Caki2 (cell line): Measurements from ENCODE around the gene CCER1. TPM values are rescaled to one million over a fixed set of nuclear protein-coding genes. Genes with fewer than 3 reads are reported as not detected.

Source experiments
- DNase-seq: peaks from one replicate; pipeline ENCODE4 v3.0.0-alpha.2; 2015; ENCODE audit warnings: low read depth
- in situ Hi-C: cut with HindIII; loops from 2 replicates; pipeline ENCODE4 v1.10.0; 2016; ENCODE audit warnings: low sequenced_read_pairs, low pct_unique_long_range_greater_than_20kb, mixed read lengths
- total RNA-seq: library from RNA; depleted of rRNA; stranded (reverse); fragments of >200 nt; shearing (Covaris generic); gene quantifications from 2 replicates; pipeline ENCODE4 v1.2.3, GENCODE V29; 2014; ENCODE audit warnings: low replicate concordance

Gene CCER1
- total RNA-seq, 1 experiment from 2014 or later: not detected

- no peak for DNase-seq
- in situ Hi-C loops: no loop called here
These were observed 15.9 kb upstream of the CCER1 start for GRCh38 chr12:90970911-90971310.

DNA sequence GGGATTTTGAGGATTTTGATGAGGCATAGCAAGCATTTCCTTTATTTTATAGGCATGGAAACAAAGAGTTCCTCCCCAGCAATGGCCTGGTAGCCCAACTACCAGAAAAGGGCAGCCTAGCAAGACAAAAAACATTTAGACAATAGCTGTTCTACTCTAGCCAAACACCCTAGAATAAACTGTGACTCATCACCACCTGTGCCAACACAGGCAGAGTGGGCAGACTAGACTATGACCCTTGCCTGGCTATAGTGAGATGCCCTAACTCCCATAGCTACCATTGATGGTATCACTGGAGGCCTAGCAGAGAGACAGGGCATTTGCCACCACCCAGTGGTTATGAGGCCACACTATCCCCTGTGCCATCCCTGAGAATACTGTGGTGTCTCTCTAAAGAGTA is 15.5 kb upstream of the CCER1 start:
- no peak for DNase-seq
- in situ Hi-C loops: no loop called here

DNA sequence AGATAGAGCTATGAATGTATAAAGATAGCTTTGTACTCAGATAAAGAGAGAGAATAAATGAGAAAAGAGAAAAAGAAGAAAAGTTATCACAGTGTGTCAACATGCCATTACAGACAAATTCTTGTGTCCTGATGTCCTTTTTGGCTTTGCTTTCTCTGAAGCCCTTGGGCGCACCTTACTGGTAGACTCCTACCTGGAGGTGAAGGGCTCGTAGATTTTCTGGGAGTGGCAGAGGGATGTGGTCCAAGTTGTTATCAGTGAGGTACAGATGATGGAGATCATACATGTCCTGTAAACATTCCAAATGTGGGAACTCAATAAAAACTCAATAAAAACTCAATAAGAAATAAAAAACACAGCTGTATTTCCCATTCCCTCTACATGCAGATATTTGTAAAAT is 14.9 kb upstream of the CCER1 start:
- no peak for DNase-seq
- in situ Hi-C loops: no loop called here

DNA sequence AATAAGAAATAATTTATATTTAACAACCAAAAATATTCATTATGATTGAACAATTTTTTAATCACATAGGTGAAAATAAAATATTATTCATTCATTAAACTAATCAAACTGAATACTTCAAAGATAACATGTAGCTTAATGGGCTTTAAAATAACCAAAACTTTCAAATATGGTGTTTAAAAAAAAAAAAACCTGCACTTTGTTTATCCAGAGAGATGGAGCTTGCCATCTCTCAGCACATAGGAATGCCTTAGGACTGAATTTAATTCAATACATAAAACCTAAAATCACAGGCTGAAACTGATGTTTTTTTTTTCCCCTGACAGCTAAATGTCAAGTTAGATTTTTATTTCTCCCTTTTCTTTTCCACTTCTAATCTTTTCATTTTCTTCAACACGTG is 14.4 kb upstream of the CCER1 start:
- in situ Hi-C loops: no loop called here
- DNase-seq: no peak

- in situ Hi-C loops: no loop called here
- no peak for DNase-seq
These were observed 10.2 kb upstream of the CCER1 start for GRCh38 chr12:90965204-90965603.

- DNase-seq: no peak
- in situ Hi-C loops: no loop called here
These were observed 9.6 kb upstream of the CCER1 start for GRCh38 chr12:90964616-90965015.

DNA sequence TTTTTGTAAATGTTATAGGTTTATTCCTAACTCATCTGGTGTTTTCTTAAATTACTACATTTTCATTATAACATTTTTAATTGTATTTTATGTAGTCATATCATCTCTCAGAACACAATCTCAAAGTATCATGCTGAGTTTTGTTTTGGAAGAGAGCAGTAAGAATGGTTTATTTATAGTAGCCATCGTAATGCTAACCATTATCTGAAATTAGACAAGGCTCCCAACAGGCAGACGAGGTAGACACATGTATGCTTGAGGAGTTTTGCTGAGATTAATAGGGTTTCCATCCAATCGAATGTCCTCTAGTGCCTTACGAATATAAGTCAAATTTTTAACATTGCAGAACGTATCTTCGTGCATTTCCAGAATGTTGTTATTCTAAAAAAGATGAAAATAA is 9.0 kb upstream of the CCER1 start:
- in situ Hi-C loops: no loop called here
- DNase-seq: no peak

DNA sequence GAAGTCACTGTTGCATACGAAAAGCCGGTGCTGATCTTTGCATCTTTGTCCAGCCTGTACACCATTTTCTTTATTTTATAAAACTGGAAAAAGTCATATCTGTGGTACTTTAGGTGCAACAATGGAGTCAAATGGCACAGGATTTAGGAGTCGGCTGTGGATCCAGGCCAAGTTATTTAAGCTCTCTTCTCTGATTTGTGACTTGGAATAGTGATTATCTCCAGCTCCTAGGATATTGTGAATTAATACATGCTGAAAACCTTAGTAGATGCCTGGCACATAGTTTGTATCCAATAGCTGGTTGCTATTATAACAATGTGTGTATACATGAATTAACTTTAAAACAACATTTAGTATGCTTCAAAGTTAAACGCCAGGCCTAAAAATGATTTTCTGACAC is 6.2 kb upstream of the CCER1 start:
- in situ Hi-C loops: no loop called here
- DNase-seq: no peak

GRCh38 chr12:90959538-90960139 is 4.7 kb upstream of the CCER1 start:
- DNase-seq: no peak
- in situ Hi-C loops: no loop called here

- in situ Hi-C loops: no loop called here
- DNase-seq: no peak
These were observed 4.1 kb upstream of the CCER1 start for GRCh38 chr12:90959032-90959431.

- in situ Hi-C loops: no loop called here
- no peak for DNase-seq
These were observed 3.4 kb upstream of the CCER1 start for GRCh38 chr12:90958347-90958746.

DNA sequence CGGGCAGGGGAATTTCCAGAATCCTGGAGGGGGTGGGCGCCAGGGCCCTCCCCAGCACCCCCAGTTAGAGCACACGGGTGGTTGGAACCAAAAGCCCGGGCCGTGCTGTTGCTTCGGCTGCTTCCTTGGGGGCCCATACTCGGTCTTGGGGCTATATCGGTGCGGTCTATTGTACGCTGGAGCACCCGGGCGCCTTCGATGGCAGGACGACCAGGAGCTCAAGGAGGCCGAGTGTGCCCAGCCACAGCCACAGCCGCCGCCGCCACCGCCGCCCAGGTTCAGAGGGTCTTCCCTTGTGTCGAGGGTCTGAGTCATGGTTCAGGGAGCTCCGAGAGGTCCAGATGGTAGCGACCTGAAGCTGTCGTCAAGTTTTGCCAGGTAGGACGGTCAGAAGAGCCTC is 548 bp downstream of the CCER1 start:
- no peak for DNase-seq
- in situ Hi-C loops: no loop called here

GRCh38 chr12:90953956-90954421 is 987 bp downstream of the CCER1 start:
- in situ Hi-C loops: no loop called here
- DNase-seq: no peak

DNA sequence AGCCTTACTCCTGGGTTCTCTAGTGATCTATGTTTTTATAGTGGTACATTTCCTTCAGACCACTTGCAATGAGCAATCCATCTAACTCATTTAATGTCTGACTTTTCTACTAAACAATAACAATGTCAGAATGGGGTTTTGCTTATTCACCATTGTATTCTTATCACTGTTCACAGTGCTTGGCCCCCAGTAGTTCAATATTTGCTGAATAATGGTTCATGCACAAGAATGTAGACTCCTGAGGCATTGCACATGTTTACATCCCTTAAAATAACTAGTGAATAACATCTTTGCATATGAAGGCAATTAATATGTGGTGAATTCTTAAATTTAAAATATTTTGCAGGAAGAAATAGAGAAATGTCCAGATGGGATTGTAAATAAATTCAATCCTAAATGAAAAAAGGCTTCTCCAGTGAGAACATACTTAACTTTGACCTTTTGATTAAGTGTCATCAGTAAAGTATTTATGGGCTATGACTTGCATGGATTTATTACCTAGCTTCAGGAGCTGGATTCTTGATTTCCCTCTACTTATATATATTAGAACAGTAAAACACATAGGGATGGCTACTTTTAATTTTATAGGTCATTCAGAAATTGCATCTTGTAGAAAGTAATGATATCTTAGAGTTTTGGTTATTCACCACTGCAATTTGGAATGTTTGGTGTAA is 3.4 kb downstream of the CCER1 start:
- DNase-seq: no peak
- in situ Hi-C loops: no loop called here

GRCh38 chr12:90947869-90948268 is 7.1 kb downstream of the CCER1 start:
- in situ Hi-C loops: no loop called here
- DNase-seq: no peak

DNA sequence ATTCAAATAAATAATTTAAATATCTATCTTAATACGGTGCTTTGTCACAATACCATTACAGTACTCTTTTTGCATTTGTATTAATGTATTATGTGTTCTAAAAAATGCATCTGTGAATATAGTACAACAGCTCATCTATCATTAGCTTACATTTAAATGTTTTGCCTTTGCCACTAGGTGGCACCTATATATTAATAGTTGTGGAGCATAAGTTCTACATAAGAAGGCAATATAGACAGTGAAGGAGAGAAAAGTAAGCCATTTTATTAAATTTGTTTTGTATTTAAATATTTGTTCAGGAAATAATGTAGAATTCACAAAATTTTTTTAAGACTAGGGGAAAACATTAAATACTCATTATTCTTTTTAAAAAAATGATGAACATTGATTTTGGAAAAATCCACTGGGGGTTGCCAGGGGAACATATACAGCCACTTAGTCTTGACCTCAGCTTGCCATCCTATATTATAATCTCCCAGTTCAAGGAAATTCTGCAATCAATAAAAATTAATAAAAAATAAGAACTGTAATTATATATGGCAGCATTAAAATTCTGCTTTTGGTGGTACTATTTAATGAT is 9.8 kb downstream of the CCER1 start:
- in situ Hi-C loops: no loop called here
- peak; percentile 6 for DNase-seq

GRCh38 chr12:90943255-90943654 is 11.7 kb downstream of the CCER1 start:
- no peak for DNase-seq
- in situ Hi-C loops: no loop called here

DNA sequence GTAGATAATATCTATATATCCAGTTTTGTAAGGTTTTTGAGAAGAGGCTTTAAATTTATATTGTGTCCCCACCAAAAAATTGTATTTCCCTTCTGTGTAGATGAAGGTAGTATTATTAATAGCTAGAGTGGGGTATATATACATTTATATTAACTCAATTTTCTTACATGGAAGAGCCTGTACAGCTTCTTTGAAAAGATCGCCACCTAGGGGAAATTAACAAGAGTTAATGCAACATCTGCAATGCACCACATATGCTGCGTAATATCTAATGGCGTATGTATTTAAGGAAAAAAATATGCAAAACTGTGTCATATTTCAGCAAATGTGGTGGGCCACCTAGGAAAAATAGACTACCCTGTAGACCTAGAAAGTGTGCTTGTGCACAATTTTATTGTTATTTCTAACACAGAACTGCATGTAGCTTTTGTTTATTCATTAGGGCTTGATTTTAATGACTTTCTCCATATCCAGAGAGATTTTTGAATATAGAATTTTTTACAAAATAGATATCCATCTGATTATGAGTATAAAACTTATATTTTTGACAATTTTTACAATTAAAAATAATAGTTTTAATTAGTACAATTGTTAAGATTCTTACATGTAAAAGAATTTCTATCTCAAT is 14.0 kb downstream of the CCER1 start:
- DNase-seq: no peak
- in situ Hi-C loops: no loop called here

DNA sequence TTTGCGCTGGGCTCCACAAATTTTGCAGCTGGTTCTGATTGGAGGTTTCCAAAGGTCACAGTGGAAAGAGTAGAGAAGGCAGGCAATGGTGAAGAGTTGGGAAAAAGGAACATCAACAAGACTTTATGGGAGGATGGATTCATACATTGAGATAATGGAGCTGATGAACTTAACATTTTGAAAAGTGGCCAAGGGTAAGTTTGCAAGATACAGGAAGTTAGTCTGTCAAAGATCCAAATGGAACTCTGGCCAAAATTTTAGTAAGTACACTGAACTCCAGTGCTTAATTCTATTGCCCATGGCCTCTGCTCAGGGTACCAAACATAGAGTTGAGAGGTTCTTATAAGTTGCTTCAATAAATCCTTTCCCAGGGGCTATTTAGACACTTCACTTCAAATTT is 15.6 kb downstream of the CCER1 start:
- DNase-seq: no peak
- in situ Hi-C loops: no loop called here
